ENCODE measurements around the gene ACAA2.
"Not testable (repeated sequence)": the region's sequence is repeated elsewhere in the genome, so short reads cannot be mapped to it uniquely, and the experiment has no call there.

Gene ACAA2

GRCh38 chr18:49843778-49844625, 30.7 kb upstream of the ACAA2 start:
- DNase-seq, result no peak

GRCh38 chr18:49843131-49843530, 29.8 kb upstream of the ACAA2 start:
- DNase-seq, result no peak

- no peak for DNase-seq
Measured at GRCh38 chr18:49842656-49843055, 29.3 kb upstream of the ACAA2 start.

- no peak for DNase-seq
Measured at GRCh38 chr18:49841236-49842217, 28.2 kb upstream of the ACAA2 start.

GRCh38 chr18:49839012-49839411, 25.7 kb upstream of the ACAA2 start:
- no peak for DNase-seq

GRCh38 chr18:49838381-49838780, 25.0 kb upstream of the ACAA2 start:
- DNase-seq, result no peak

GRCh38 chr18:49837889-49838288, 24.6 kb upstream of the ACAA2 start:
- no peak for DNase-seq

- DNase-seq, result not testable (repeated sequence)
Measured at GRCh38 chr18:49837316-49837835, 24.0 kb upstream of the ACAA2 start.

GRCh38 chr18:49835405-49835804, 22.1 kb upstream of the ACAA2 start:
- no peak for DNase-seq

- DNase-seq, result no peak
Measured at GRCh38 chr18:49834258-49834657, 20.9 kb upstream of the ACAA2 start.

GRCh38 chr18:49833814-49834213, 20.5 kb upstream of the ACAA2 start:
- DNase-seq, result no peak

GRCh38 chr18:49832221-49832647, 18.9 kb upstream of the ACAA2 start:
- no peak for DNase-seq

- no peak for DNase-seq
Measured at GRCh38 chr18:49827996-49828395, 14.7 kb upstream of the ACAA2 start.

- DNase-seq, result no peak
Measured at GRCh38 chr18:49819823-49820671, 6.7 kb upstream of the ACAA2 start.

- DNase-seq, result no peak
Measured at GRCh38 chr18:49819071-49819662, 5.8 kb upstream of the ACAA2 start.

- DNase-seq, result no peak
Measured at GRCh38 chr18:49817947-49818346, 4.6 kb upstream of the ACAA2 start.

GRCh38 chr18:49815927-49816326, 2.6 kb upstream of the ACAA2 start:
- no peak for DNase-seq

GRCh38 chr18:49814147-49814499, 790 bp upstream of the ACAA2 start:
- DNase-seq, result peak; percentile 83

GRCh38 chr18:49813069-49813318, 339 bp downstream of the ACAA2 start:
- no peak for DNase-seq

GRCh38 chr18:49812286-49813068, 856 bp downstream of the ACAA2 start:
- no peak for DNase-seq

GRCh38 chr18:49811151-49811938, 2.0 kb downstream of the ACAA2 start:
- DNase-seq, result no peak

Measured in activated CD8-positive, alpha-beta memory T cell treated with anti-CD3 and anti-CD28 coated beads, Interleukin-2, amount 50 U/mL, for 48 hours (primary cell).